HG03558 (cell line): ENCODE measurements around the gene SCAMP2.

Experiments used
- ATAC-seq: cut with Tn5 transposase; IDR thresholded peaks from one replicate; pipeline ENCODE4 v1.9.1; 2021; ENCODE audit warnings: moderate number of reproducible peaks; ENCODE audit not compliant: unreplicated experiment; ENCODE audit errors: extremely low read depth

The SCAMP2 gene

GRCh38 chr15:74824976-74825375 is 48.2 kb downstream of the SCAMP2 start:
- ATAC-seq = no peak

DNA sequence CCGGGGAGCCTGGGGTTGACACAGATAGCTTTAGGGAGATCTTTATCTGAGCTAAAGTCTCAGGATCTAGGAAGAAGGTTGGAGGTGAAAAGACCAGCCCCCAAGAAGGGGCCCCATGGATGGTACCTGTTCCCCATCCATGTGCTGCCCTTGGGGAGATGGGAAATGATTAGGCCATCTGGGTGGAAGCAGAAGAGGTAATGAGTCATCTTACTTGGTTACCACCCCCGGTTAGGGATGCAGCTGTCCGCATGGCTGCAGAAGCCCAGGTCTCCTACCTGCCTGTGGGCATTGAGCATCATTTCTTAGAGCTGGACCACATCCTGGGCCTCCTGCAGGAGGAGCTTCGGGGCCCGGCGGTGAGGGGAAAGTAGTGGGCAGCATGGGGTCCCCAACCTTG is 49.8 kb downstream of the SCAMP2 start:
- no peak for ATAC-seq

- ATAC-seq = no peak
Observed at GRCh38 chr15:74822233-74822632, 50.9 kb downstream of the SCAMP2 start.

DNA sequence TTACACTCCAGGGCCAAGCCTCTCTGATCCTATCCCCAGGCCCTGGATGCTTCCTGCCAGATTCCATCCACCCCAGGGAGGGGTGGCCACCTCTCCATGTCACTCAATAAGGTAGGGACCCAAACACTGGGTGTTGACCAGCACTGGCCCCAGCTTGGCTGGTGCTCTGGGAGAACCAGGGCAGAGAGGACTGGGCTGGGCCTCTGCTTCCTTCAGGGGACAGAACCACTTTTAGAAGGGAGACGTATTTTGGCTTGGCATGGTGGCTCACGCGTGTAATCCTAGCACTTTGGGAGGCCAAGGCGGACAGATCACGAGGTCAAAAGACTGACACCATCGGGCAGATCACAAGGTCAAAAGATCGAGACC is 51.4 kb downstream of the SCAMP2 start:
- ATAC-seq = no peak

DNA sequence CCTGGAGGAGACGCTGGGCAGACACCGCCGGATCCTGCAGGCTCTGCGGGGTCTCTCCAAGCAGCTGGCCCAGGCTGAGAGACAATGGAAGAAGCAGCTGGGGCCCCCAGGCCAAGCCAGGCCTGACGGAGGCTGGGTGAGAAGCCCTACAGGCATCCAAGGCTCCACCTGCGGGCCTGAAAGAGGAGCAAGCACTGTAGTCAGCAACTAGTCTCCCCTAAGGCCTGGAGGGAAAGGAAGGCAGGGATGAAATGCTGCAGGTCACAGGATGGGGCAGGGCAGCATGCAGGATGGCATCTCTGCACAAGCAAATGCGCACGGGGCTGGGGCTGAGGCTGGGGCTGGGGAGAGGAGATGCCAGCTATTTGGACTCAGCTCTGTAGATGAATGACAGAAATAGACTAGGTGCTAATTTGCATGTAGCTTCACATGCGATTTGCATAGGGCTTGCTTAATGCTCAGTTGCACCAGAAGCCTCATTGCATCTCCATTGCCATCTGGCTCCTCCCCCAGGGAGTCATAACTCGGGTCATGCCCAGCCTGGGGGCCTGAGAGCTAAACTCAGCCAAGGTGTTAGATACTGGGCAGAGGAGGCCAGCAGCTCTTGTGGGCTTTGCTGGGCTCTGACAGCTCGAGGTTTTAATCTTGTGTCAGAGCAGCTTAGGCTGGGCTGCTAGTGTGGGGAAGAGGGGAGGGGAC is 51.9 kb downstream of the SCAMP2 start:
- ATAC-seq = no peak

- ATAC-seq = no peak
Observed at GRCh38 chr15:74820056-74820455, 53.1 kb downstream of the SCAMP2 start.

GRCh38 chr15:74817370-74817737 is 55.8 kb downstream of the SCAMP2 start:
- no peak for ATAC-seq

- ATAC-seq = no peak
Observed at GRCh38 chr15:74816624-74817369, 56.4 kb downstream of the SCAMP2 start.

DNA sequence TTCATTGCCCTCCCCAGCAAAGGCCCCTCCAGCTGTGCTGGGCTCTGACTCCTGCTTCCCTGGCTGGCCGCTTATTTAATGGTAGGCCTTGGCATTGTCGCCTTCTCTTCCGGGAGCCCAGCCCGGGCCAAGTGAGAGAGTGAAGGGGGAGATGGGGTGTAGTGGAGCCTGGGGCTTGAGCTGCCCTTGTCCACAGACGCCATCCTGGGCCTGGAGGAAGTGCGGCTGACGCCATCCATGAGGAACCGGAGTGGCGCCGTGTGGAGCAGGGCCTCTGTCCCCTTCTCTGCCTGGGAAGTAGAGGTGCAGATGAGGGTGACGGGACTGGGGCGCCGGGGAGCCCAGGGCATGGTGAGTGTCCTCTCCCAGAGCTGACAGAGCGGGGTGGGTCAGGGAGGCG is 57.2 kb downstream of the SCAMP2 start:
- no peak for ATAC-seq

DNA sequence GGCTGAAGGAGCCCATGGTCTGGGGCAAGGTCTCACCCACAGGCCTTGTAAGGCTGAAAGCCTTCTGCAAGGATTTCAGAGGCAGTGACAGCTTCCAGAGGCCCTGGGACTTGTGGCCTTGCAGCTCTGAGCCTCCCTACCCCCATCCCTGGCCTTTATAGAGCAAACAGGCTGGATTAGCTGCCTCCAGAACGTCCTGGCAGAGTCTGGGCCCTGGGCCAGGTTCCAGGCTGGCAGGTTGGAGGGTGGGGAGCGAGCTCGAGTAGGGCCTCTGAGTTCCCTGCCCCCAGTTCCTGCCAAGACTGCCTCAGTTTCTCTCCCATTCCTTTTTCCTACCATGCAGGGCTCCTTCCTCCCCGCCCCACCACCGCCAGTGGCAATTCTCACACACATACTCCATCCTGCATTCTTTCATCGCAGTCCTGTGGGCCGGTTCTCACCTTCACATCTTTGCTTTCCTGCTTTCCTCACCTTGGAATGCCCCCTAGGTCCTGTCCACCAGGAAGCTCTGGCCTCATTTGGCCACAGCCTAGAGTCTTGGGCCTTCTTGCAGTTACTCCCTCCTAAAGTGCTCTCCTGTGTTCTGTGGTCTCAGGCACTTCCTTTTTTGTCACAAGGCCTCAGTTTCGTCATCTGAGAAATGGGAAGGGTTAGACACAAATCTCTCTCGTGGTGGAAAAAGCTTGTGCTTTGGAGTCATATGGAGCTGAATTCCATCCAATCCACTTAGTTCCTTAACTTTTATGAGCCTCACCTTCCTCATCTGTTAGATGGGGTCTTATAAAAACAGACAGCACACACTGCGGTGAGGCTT is 57.8 kb downstream of the SCAMP2 start:
- no peak for ATAC-seq

DNA sequence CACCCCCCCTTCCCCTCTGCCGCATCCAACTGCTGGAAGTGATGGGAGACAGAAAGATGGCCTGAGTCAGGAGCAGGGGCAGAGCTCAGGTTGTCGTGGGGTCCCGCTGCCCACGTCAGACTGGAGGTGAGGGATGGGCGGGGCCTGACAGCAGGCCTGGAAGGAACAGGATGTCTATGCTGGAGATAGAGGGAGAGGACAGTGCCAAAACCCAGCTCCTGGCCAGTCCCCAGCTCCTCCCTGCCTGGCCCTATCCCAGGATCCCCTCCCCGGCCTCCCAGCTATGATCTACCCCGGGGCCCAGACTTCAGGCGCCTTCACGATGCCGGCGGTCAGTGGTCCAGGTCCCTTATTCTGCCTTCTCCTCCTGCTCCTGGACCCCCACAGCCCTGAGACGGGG is 60.6 kb downstream of the SCAMP2 start, which contains the start of gene LMAN1L:
Gene LMAN1L, plus strand, starts transcription at position 303 of the 400 bp plus-strand sequence. Its CDS starts 20 bp downstream, at position 323.
- ATAC-seq = no peak

- ATAC-seq = no peak
Observed at GRCh38 chr15:74809956-74810355, 63.2 kb downstream of the SCAMP2 start.

GRCh38 chr15:74809242-74809641 is 63.9 kb downstream of the SCAMP2 start:
- ATAC-seq = no peak

GRCh38 chr15:74808840-74809229 is 64.3 kb downstream of the SCAMP2 start:
- no peak for ATAC-seq

GRCh38 chr15:74808078-74808839 is 64.9 kb downstream of the SCAMP2 start:
- ATAC-seq = no peak

GRCh38 chr15:74807282-74807681 is 65.9 kb downstream of the SCAMP2 start:
- ATAC-seq = no peak

- ATAC-seq = no peak
Observed at GRCh38 chr15:74804935-74805334, 68.2 kb downstream of the SCAMP2 start.

DNA sequence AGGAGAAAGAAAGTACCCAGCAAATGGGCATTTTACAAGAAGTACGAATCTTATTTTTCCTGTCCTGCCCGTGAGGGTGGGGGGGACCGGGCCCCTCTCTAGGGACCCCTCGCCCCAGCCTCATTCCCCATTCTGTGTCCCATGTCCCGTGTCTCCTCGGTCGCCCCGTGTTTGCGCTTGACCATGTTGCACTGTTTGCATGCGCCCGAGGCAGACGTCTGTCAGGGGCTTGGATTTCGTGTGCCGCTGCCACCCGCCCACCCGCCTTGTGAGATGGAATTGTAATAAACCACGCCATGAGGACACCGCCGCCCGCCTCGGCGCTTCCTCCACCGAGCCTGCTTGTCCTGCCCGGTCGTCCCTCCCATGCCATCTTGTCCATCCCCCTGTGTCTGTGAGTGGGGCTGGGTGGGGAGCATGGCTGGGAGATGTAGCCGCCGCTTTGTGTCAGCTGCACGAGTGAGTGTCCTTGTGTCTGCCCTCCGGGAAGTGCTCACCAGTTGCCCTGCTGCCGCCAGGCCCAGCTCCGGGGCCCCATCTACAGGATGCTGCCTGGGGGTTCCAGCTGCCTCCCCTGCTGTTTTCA is 70.2 kb downstream of the SCAMP2 start:
- no peak for ATAC-seq

DNA sequence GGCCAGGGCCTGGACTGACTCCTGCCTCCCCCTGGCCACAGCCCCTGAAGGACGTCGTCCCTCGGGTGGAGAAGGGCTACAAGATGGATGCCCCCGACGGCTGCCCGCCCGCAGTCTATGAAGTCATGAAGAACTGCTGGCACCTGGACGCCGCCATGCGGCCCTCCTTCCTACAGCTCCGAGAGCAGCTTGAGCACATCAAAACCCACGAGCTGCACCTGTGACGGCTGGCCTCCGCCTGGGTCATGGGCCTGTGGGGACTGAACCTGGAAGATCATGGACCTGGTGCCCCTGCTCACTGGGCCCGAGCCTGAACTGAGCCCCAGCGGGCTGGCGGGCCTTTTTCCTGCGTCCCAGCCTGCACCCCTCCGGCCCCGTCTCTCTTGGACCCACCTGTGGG is 70.9 kb downstream of the SCAMP2 start:
- ATAC-seq = no peak
